ENCODE measurements around the gene MARCHF2. TPM values are rescaled to one million over a fixed set of nuclear protein-coding genes. Genes with fewer than 3 reads are reported as not detected.

MARCHF2 gene
- total RNA-seq, 1 experiment from 2014 or later: 20.2 TPM

GRCh38 chr19:8451885-8452284 lies 38.8 kb downstream of the MARCHF2 start:
- TF ChIP-seq, protein P1, sequence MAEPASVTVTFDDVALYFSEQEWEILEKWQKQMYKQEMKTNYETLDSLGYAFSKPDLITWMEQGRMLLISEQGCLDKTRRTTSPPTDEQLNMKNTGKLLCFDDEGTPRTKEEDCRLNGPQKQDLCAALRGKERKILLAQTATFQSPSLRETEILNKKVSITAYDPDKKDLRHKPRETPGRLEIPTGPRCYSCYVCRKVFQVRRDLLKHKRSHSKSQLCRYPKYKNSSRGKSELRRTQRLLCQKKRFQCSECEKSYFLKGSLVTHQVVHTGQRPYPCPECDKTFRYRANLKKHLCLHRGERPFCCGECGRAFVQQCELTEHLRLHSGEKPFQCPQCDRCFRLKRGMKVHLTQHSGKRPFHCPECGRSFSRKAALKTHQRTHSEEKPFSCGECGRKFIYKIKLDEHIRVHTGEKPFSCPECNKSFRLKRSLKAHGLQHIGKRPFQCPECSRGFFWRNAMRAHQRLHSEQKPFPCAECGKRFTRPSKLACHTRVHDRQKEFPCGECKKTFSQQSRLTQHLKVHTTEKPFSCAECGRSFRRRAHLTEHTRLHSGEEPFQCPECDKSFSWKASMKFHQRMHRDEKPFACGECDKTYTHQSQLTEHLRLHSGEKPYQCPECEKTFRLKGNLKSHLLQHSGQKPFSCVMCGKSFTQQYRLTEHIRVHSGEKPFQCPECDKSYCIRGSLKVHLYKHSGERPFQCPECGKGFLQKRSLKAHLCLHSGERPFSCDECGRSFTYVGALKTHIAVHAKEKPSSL (CRISPR knock-in tag; conservative IDR thresholded peaks at IDR 0.05): no peak
- no peak for TF ChIP-seq MYBL2 (CRISPR knock-in tag; IDR thresholded peaks at IDR 0.05)
- TF ChIP-seq ZNF121 (CRISPR knock-in tag; IDR thresholded peaks at IDR 0.05): no peak
- no peak for TF ChIP-seq ZMAT4 (CRISPR knock-in tag; IDR thresholded peaks at IDR 0.05)
- TF ChIP-seq SMAD3 (CRISPR knock-in tag; IDR thresholded peaks at IDR 0.05; ENCODE audit: borderline replicate concordance): no peak
- no peak for TF ChIP-seq FOXJ3 (CRISPR knock-in tag; IDR thresholded peaks at IDR 0.05; ENCODE audit: borderline replicate concordance)
- no peak for TF ChIP-seq ZNF416 (CRISPR knock-in tag; IDR thresholded peaks at IDR 0.05)
- TF ChIP-seq, protein P2, sequence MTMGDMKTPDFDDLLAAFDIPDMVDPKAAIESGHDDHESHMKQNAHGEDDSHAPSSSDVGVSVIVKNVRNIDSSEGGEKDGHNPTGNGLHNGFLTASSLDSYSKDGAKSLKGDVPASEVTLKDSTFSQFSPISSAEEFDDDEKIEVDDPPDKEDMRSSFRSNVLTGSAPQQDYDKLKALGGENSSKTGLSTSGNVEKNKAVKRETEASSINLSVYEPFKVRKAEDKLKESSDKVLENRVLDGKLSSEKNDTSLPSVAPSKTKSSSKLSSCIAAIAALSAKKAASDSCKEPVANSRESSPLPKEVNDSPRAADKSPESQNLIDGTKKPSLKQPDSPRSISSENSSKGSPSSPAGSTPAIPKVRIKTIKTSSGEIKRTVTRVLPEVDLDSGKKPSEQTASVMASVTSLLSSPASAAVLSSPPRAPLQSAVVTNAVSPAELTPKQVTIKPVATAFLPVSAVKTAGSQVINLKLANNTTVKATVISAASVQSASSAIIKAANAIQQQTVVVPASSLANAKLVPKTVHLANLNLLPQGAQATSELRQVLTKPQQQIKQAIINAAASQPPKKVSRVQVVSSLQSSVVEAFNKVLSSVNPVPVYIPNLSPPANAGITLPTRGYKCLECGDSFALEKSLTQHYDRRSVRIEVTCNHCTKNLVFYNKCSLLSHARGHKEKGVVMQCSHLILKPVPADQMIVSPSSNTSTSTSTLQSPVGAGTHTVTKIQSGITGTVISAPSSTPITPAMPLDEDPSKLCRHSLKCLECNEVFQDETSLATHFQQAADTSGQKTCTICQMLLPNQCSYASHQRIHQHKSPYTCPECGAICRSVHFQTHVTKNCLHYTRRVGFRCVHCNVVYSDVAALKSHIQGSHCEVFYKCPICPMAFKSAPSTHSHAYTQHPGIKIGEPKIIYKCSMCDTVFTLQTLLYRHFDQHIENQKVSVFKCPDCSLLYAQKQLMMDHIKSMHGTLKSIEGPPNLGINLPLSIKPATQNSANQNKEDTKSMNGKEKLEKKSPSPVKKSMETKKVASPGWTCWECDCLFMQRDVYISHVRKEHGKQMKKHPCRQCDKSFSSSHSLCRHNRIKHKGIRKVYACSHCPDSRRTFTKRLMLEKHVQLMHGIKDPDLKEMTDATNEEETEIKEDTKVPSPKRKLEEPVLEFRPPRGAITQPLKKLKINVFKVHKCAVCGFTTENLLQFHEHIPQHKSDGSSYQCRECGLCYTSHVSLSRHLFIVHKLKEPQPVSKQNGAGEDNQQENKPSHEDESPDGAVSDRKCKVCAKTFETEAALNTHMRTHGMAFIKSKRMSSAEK (CRISPR knock-in tag; IDR thresholded peaks at IDR 0.05; ENCODE audit: borderline replicate concordance): no peak
- TF ChIP-seq, protein P3, sequence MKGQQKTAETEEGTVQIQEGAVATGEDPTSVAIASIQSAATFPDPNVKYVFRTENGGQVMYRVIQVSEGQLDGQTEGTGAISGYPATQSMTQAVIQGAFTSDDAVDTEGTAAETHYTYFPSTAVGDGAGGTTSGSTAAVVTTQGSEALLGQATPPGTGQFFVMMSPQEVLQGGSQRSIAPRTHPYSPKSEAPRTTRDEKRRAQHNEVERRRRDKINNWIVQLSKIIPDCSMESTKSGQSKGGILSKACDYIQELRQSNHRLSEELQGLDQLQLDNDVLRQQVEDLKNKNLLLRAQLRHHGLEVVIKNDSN (CRISPR knock-in tag; IDR thresholded peaks at IDR 0.05): no peak
- no peak for TF ChIP-seq GRHL2 (CRISPR knock-in tag; IDR thresholded peaks at IDR 0.05; ENCODE audit: insufficient replicate concordance, severe bottlenecking)
- no peak for TF ChIP-seq ZNF138 (CRISPR knock-in tag; conservative IDR thresholded peaks at IDR 0.05)
- no peak for TF ChIP-seq TCF7 (CRISPR knock-in tag; IDR thresholded peaks at IDR 0.05; ENCODE audit: low read depth)
- no peak for TF ChIP-seq CREB1 (CRISPR knock-in tag; IDR thresholded peaks at IDR 0.05)
- Mint-ChIP-seq H3K4me3 (peak overlapping the region; percentile 46), H3K9me3 (no peaks in the 10 kb centered on the region), H3K4me1 (peaks cover 89% of the 10 kb centered on the region), H3K36me3 (peaks cover 38% of the 10 kb centered on the region), H3K27ac (peak overlapping the region; percentile 93), H3K27me3 (ENCODE audit: low read depth) (no peaks in the 10 kb centered on the region)
- DNase-seq (ENCODE audit: low spot score) (no peak), ATAC-seq (no peak)
- ChIA-PET CTCF (interaction anchor here (0.7 to 2.1 kb wide), 2 partner anchors 39 to 104 kb away, joined by 3 to 7 read pairs; partner anchors contain the start of gene MARCHF2), POLR2A (interaction anchor here (1.6 kb wide), 1 partner anchor 62 kb away, joined by 3 read pairs; the partner anchor contains the start of gene ZNF414)

DNA sequence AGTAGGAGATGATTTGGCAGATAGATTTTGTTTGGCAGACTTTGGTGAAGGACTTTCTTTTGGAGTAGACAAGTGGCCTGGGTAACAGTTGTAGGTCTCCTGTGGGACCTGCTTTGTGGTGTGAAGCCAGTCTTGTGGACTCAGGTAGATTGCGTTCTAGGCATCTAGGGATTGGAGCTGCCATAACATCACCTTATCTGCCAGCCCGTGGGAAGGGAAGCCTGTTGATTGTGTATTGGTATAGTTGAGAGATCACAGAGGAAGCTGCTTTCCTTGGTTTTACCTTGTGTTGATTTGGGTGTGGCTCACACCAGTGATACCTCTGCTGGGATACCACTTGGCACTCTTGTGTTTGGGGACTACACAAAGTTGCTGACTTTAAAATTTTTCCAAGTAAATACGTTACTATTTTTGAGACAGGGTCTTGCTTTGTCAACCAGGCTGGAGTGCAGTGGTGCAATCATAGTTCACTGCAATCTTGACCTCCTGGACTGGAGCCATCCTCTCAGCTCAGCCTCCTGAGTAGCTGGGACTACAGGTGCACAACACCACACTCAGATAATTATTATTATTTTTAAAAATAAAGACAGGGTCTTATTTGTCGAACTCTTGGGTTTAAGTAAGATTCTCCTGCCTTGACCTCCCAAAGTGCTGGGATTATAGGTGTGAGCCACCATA lies 39.5 kb downstream of the MARCHF2 start:
- no peak for TF ChIP-seq NFYB (CRISPR knock-in tag; conservative IDR thresholded peaks at IDR 0.05; ENCODE audit: low read depth)
- TF ChIP-seq, protein P4, sequence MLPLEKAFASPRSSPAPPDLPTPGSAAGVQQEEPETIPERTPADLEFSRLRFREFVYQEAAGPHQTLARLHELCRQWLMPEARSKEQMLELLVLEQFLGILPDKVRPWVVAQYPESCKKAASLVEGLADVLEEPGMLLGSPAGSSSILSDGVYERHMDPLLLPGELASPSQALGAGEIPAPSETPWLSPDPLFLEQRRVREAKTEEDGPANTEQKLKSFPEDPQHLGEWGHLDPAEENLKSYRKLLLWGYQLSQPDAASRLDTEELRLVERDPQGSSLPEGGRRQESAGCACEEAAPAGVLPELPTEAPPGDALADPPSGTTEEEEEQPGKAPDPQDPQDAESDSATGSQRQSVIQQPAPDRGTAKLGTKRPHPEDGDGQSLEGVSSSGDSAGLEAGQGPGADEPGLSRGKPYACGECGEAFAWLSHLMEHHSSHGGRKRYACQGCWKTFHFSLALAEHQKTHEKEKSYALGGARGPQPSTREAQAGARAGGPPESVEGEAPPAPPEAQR (CRISPR knock-in tag; IDR thresholded peaks at IDR 0.05): no peak
- TF ChIP-seq CREM (CRISPR knock-in tag; IDR thresholded peaks at IDR 0.05): no peak
- TF ChIP-seq, protein P5, sequence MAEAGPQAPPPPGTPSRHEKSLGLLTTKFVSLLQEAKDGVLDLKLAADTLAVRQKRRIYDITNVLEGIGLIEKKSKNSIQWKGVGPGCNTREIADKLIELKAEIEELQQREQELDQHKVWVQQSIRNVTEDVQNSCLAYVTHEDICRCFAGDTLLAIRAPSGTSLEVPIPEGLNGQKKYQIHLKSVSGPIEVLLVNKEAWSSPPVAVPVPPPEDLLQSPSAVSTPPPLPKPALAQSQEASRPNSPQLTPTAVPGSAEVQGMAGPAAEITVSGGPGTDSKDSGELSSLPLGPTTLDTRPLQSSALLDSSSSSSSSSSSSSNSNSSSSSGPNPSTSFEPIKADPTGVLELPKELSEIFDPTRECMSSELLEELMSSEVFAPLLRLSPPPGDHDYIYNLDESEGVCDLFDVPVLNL (CRISPR knock-in tag; IDR thresholded peaks at IDR 0.05; ENCODE audit: borderline replicate concordance, low read depth): no peak
- no peak for TF ChIP-seq ESRRA (CRISPR knock-in tag; IDR thresholded peaks at IDR 0.05; ENCODE audit: borderline replicate concordance)
- ChIA-PET CTCF (interaction anchor here (0.6 to 2.1 kb wide), 7 partner anchors 31 to 129 kb away, joined by 3 to 7 read pairs (median 5); partner anchors contain the start of gene MARCHF2), POLR2A (interaction anchor here (1.6 kb wide), 1 partner anchor 61 kb away, joined by 3 read pairs; the partner anchor contains the start of gene ZNF414)
- Mint-ChIP-seq H3K9me3 (no peaks in the 10 kb centered on the region), H3K4me1 (peaks cover 89% of the 10 kb centered on the region), H3K36me3 (peaks cover 40% of the 10 kb centered on the region), H3K27ac (peak overlapping the region; percentile 93), H3K27me3 (ENCODE audit: low read depth) (no peaks in the 10 kb centered on the region), H3K4me3 (no peak overlapping the region)
- DNase-seq (ENCODE audit: low spot score) (no peak), ATAC-seq (no peak)

All from WTC11 (cell line).